Activated T-helper 2 cell treated with anti-CD3 and anti-CD28 coated beads, Interferon-gamma antibody, Interleukin-2, Interleukin-4, amounts not matched to agents 10 μg/mL and 5 μg/mL and 100 μg/mL, durations not matched to agents 14 hours and 24 hours and 36 hours (primary cell): Measurements from ENCODE around the gene NBEA. TPM values are rescaled to one million over a fixed set of nuclear protein-coding genes. Genes with fewer than 3 reads are reported as not detected.

Experiments used
- DNase-seq: peaks from one replicate; pipeline ENCODE4 v3.0.0; 2021; ENCODE audit warnings: low spot score
- H3K27ac Mint-ChIP-seq: one replicate; pipeline ENCODE4 v1.8.0; 2021; ENCODE audit warnings: mixed read lengths
- H3K27me3 Mint-ChIP-seq: one replicate; pipeline ENCODE4 v1.8.0; 2021; ENCODE audit warnings: low read depth, mixed read lengths
- H3K36me3 Mint-ChIP-seq: one replicate; pipeline ENCODE4 v1.8.0; 2021; ENCODE audit warnings: low read depth, mixed read lengths
- H3K4me1 Mint-ChIP-seq: one replicate; pipeline ENCODE4 v1.8.0; 2021; ENCODE audit warnings: low read depth, mixed read lengths
- H3K4me3 Mint-ChIP-seq: one replicate; pipeline ENCODE4 v1.8.0; 2021; ENCODE audit warnings: low read depth, mild to moderate bottlenecking, moderate library complexity, mixed read lengths
- H3K9me3 Mint-ChIP-seq: one replicate; pipeline ENCODE4 v1.8.0; 2021; ENCODE audit warnings: mixed read lengths
- intact Hi-C: fragments of 100-400 bp; cut with micrococcal nuclease; formaldehyde crosslinking; loops from one replicate; pipeline ENCODE4 v1.15.1; 2023
- total RNA-seq: library from RNA; stranded (reverse); gene quantifications from 2 replicates; pipeline ENCODE4 v1.2.3, GENCODE V29; 2022

The NBEA gene
- total RNA-seq, 1 donor from 2014 or later, result 0.14 TPM

DNA sequence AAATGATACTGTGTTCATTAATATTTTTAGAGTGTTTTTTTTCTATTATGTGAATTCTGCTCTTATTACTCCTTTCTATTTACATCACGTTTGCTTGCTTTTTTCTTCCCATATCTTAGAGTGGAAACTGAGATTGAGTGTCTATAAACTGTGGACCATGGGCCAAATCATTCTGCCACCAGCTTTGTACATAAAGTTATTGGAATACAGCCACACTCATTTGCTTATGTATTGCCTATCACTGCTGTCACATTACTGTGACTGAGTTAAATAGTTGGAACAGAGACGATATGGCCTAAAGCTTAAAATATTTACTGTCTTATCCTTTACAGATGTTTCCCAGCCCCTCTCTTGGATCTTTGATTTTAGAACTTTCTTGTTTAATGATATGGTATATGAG, 274.1 kb downstream of the NBEA start:
- no peaks in the 10 kb centered on the region for H3K9me3 Mint-ChIP-seq
- H3K36me3 Mint-ChIP-seq, result no peaks in the 10 kb centered on the region
- DNase-seq, result no peak
- no peak overlapping the region for H3K4me3 Mint-ChIP-seq
- no peaks in the 10 kb centered on the region for H3K4me1 Mint-ChIP-seq
- no peaks in the 10 kb centered on the region for H3K27me3 Mint-ChIP-seq
- no peak overlapping the region for H3K27ac Mint-ChIP-seq
- intact Hi-C loops, result no loop called here

DNA sequence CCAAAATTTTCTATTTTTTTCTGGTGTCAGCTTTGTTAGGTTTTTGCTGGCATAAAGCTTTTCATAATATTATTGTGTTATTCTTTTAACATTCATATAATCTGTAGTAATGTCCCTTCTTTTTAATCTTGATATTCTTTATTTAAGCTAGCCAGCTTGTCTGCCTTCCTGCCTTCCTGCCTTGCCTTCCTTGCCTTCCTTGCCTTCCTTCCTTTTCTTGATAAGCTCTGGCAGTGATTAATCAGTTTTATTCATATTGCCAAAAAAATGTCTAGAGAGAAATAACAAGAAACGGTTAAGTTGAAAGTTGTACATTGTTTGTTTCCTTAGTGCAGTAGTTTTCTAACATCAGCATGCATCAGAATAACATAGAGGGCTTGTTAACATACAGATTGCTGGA, 277.0 kb downstream of the NBEA start:
- Mint-ChIP-seq H3K27ac (no peak overlapping the region), H3K4me3 (no peak overlapping the region), H3K36me3 (no peaks in the 10 kb centered on the region), H3K9me3 (no peaks in the 10 kb centered on the region), H3K4me1 (no peaks in the 10 kb centered on the region), H3K27me3 (no peaks in the 10 kb centered on the region)
- DNase-seq, result no peak
- intact Hi-C loops, result no loop called here

DNA sequence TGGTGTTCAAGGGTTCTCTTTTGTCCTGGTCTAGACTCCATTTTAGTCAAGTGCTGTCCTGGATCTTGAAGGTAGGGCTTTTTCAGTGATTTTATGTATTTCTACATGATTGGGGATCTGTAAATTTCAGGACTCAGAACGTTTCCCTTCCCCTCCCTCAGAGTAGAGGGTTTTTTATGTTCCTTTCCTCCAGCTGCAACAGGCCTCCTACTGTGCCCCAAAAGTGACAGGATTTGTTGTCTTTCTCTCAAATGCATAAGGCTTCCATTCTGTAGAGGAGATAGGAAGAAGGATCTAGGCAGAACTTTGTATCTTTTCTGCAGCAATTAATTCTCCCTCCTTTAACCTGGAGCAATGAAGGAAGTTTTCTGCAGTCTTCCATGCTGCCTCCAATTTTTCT, 283.1 kb downstream of the NBEA start:
- Mint-ChIP-seq H3K36me3 (no peaks in the 10 kb centered on the region), H3K4me3 (no peak overlapping the region), H3K27me3 (no peaks in the 10 kb centered on the region), H3K9me3 (no peaks in the 10 kb centered on the region), H3K4me1 (no peaks in the 10 kb centered on the region), H3K27ac (no peak overlapping the region)
- DNase-seq, result no peak
- intact Hi-C loops, result no loop called here

DNA sequence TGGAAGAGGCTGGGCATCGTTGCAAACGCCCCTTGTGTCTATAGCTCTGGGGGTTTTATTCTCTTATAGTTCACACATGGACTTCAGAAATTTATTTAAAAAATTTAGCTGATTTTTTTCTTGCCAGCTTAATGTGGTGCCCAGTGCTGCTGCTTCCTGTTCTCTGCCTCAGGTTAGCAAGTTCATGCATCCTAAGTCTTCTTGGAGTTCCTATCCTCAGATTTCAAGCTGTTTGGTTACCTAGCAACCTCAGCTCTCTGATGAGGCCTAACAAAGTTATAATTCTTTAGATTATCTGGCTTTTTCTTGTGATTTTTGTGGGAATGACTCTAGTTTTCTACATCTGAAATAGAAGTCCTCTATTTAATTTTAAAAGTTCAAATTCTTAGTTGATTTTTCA, 283.5 kb downstream of the NBEA start:
- no peaks in the 10 kb centered on the region for H3K4me1 Mint-ChIP-seq

DNA sequence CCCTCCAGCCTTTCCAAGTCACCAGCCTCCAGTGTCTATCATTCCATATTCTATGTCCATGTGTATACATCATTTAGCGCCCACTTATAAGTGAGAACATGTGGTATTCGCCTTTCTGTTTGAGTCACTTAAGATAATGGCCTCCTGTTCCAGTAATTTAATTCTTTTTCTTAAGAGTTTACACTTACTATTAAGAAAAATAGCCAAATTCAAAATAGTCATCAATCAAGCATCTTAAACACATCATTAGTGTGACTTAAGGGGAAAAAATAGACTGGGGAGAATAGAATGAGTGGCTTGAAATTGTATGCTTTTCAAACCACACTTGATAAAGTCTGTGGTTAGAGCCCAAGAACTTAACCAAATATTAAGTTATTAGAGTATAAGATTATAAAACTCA, 286.5 kb downstream of the NBEA start:
- no peak for DNase-seq
- no peaks in the 10 kb centered on the region for H3K36me3 Mint-ChIP-seq
- intact Hi-C loops, result no loop called here
- no peaks in the 10 kb centered on the region for H3K9me3 Mint-ChIP-seq
- no peaks in the 10 kb centered on the region for H3K27me3 Mint-ChIP-seq
- H3K4me1 Mint-ChIP-seq, result no peaks in the 10 kb centered on the region
- no peak overlapping the region for H3K4me3 Mint-ChIP-seq
- no peak overlapping the region for H3K27ac Mint-ChIP-seq

More for the DNA sequence above, 283.5 kb downstream of the NBEA start:
- H3K9me3 Mint-ChIP-seq, result no peaks in the 10 kb centered on the region
- DNase-seq, result no peak
- H3K27ac Mint-ChIP-seq, result no peak overlapping the region
- intact Hi-C loops, result no loop called here
- no peaks in the 10 kb centered on the region for H3K27me3 Mint-ChIP-seq
- H3K4me3 Mint-ChIP-seq, result no peak overlapping the region
- no peaks in the 10 kb centered on the region for H3K36me3 Mint-ChIP-seq

DNA sequence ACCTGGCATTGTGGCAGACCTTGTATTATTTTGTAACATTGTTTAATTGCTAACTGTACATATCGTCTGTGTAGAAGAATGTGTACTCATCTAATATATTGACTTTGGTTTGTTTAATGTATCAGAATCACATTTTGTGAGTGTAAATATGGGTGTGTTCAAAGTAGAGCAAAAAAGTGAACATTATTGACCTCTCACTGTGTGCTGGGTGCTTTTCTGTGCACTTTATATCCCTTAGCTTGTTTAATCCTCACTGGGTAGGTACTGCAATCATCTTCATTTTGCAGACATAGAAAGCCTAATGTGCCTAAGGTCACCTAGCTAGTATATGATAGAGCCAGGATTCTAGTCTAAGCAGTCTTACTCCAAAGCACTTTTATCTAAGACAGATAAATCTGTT, 289.4 kb downstream of the NBEA start:
- Mint-ChIP-seq H3K27ac (no peak overlapping the region), H3K4me1 (no peaks in the 10 kb centered on the region), H3K36me3 (no peaks in the 10 kb centered on the region), H3K9me3 (no peaks in the 10 kb centered on the region), H3K4me3 (no peak overlapping the region), H3K27me3 (no peaks in the 10 kb centered on the region)
- DNase-seq, result no peak
- intact Hi-C loops, result no loop called here

DNA sequence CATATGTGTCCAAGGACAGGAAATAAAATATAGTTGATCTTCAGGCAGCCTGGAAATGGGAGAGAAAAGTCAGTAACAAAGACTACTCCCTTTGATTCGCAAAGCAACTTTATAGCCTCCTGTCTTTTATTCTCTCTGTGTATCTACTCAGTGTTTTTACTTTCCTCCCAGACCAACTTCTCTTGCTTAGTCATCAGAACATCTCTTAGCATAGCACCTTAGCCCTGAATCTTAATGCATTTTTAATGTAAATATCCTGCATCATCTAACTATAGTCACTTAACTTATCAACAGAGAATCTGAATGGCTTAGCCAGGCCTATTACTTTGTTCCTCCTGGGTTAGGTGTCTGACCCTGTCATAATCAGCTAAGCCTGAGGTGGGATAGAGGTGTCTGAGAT, 296.2 kb downstream of the NBEA start:
- Mint-ChIP-seq H3K4me1 (no peaks in the 10 kb centered on the region), H3K36me3 (no peaks in the 10 kb centered on the region), H3K27ac (no peak overlapping the region), H3K4me3 (no peak overlapping the region), H3K27me3 (no peaks in the 10 kb centered on the region), H3K9me3 (no peaks in the 10 kb centered on the region)
- no peak for DNase-seq
- intact Hi-C loops, result no loop called here

DNA sequence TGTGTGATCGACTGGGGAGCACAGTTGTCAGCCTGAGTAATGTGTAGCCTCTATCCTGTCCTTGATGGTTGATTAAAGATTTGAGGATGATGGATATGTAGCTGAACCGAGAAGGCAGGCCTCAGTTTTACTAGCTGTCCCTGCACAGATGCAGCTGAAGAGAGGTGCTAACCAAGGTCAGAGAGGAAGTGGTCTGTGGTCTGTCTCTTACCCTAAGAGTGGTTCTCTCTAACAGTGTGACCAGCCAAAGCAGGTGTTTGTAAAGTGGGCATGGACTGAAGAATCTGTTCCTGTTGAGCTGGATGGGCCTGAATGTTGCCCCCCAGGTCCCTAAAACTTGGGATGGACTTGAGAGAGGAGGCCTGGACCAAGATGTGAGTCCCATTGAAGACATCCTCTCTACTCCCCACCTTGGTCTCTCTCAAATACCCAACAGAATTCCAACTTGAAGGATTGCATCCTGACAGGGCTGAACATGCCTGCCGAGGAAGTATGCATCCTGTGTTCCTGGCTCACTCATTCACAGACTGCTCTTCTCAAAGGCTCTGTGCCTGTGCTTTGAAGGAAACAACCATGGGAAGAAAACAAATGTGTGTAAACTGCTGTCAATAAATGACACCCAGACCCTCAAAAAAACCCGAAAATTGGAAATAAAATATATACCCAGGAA, 310.6 kb downstream of the NBEA start:
- H3K36me3 Mint-ChIP-seq, result no peaks in the 10 kb centered on the region
- H3K4me3 Mint-ChIP-seq, result no peak overlapping the region
- peaks cover 4% of the 10 kb centered on the region for H3K9me3 Mint-ChIP-seq
- H3K27ac Mint-ChIP-seq, result no peak overlapping the region
- intact Hi-C loops, result no loop called here
- H3K4me1 Mint-ChIP-seq, result no peaks in the 10 kb centered on the region
- no peaks in the 10 kb centered on the region for H3K27me3 Mint-ChIP-seq
- no peak for DNase-seq

DNA sequence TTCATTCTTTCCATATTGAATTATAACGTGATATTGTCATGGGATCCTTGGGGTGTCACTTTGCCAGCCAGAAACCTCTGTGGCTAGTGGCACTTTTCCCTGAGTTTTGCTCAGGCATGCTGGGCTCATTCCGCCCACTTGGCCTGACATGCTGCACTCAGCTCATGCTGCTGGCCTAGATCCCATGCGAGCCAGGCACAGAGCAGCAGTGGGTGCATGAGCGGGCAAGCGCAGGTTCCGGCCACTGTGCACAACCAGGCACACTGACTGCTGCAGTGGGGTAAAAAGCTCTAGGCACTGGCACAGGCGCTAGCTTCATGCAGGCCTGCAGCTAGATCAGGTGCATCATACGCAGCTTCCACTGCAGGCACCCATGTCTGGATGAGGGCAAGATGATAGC, 313.2 kb downstream of the NBEA start:
- intact Hi-C loops, result no loop called here
- no peaks in the 10 kb centered on the region for H3K27me3 Mint-ChIP-seq
- DNase-seq, result no peak
- no peak overlapping the region for H3K4me3 Mint-ChIP-seq
- H3K4me1 Mint-ChIP-seq, result no peaks in the 10 kb centered on the region
- no peaks in the 10 kb centered on the region for H3K36me3 Mint-ChIP-seq
- no peak overlapping the region for H3K27ac Mint-ChIP-seq
- H3K9me3 Mint-ChIP-seq, result no peaks in the 10 kb centered on the region

DNA sequence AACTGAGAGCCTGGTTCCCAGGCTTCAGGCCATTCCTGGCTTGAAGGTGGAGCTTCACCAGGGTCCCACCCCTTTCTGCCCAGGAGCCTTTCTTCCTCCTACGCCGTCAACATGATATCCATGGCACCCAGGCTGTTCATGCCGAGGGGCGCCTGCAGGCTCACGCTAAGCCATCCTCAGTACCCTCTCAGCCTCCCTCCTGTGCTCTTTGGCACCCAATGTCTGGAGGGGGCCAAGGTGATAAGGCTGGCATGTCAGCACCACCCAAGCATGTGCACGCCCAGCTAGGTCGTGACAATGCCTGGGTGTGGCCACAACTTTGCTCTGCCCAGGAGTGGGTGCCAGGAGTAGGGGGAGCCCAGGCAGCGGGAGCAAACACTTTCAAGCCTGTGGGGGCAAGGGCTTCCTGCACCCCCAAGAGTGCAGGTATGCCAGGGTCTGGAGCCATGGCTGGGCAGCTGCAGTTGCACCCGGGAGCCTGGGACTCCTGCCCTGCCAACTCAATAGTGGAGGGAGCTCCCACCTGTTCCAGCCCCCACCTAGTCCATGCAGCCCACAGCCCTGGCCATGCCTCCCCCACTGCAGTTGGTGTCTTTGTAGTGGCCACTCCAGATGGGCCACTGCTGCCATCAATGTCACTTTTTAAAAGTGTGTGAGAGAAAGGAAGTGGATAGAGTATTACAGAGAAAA, 314.5 kb downstream of the NBEA start:
- Mint-ChIP-seq H3K27ac (no peak overlapping the region), H3K4me3 (no peak overlapping the region), H3K36me3 (no peaks in the 10 kb centered on the region), H3K9me3 (no peaks in the 10 kb centered on the region), H3K4me1 (no peaks in the 10 kb centered on the region), H3K27me3 (no peaks in the 10 kb centered on the region)
- no peak for DNase-seq
- intact Hi-C loops, result no loop called here

DNA sequence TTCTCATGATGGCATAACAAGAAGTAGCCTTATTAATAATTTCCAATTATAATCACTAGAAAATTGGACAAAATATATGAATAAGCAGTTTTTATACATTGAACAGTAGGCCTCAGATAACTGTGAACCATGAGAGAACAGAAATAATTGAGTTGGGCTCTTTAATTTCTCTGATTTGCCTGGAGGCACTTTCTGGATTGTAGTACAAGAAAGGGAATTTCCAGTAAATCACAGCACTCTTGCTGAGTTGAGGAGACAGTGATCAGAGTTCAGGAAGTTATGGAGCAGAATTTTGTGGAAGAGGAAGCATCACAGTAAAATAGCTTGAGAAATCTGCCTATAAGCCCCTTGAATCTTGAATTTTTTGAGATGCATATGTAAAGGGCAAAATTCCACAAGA, 318.2 kb downstream of the NBEA start:
- Mint-ChIP-seq H3K27me3 (no peaks in the 10 kb centered on the region), H3K4me3 (no peak overlapping the region), H3K9me3 (peaks cover 21% of the 10 kb centered on the region), H3K4me1 (no peaks in the 10 kb centered on the region), H3K36me3 (no peaks in the 10 kb centered on the region), H3K27ac (no peak overlapping the region)
- intact Hi-C loops, result no loop called here
- DNase-seq, result no peak

DNA sequence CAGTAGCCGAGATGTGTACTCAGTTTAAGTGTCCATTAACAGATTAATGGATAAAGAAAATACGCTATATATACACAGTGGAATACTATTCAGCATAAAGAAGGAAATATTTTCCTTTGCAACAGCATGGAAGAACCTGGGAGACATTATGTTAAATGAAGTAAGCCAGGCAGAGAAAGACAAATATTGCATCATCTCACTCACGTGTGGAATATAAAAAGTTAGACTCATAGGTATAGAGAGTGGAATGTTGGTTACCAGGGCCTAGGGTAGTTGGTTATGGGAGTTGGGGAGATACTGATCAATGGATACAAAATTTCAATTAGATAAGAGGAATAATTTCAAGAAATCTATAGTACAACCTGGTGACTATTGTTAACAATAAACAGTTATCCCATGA, 324.3 kb downstream of the NBEA start:
- Mint-ChIP-seq H3K27ac (no peak overlapping the region), H3K27me3 (no peaks in the 10 kb centered on the region), H3K36me3 (no peaks in the 10 kb centered on the region), H3K4me3 (no peak overlapping the region), H3K4me1 (no peaks in the 10 kb centered on the region), H3K9me3 (peaks cover 42% of the 10 kb centered on the region)
- no peak for DNase-seq
- intact Hi-C loops, result no loop called here

DNA sequence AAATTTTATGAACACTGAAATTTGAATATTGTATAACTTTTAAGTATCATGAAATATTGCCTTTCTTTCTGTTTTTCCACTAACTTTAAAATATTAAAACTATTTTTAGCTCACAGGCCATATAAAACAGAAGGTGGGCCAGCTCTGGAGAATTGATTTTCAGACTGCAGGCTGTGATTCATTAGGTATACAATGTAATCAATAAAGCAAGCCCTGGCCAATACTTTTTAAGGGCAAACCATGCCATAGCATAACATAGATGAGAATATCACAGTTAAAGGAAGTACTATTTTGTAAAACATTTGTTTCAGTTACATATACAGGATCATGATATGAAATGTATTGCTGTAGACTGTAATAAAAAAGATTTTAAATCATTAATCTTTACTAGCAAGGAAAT, 336.8 kb downstream of the NBEA start:
- intact Hi-C loops, result no loop called here
- Mint-ChIP-seq H3K9me3 (no peaks in the 10 kb centered on the region), H3K4me1 (no peaks in the 10 kb centered on the region), H3K36me3 (no peaks in the 10 kb centered on the region), H3K4me3 (no peak overlapping the region), H3K27me3 (no peaks in the 10 kb centered on the region), H3K27ac (no peak overlapping the region)
- DNase-seq, result no peak
